ENCODE results near the gene FBXO24. TPM values are rescaled to one million over a fixed set of nuclear protein-coding genes. Genes with fewer than 3 reads are reported as not detected.
"Not testable (repeated sequence)": the region's sequence is repeated elsewhere in the genome, so short reads cannot be mapped to it uniquely, and the experiment has no call there.

The FBXO24 gene
- total RNA-seq, 1 experiment from 2014 or later: 0.17 TPM

- DNase-seq (ENCODE audit: low read depth): no peak
These were observed 27.0 kb upstream of the FBXO24 start for GRCh38 chr7:100559127-100559526.

DNA sequence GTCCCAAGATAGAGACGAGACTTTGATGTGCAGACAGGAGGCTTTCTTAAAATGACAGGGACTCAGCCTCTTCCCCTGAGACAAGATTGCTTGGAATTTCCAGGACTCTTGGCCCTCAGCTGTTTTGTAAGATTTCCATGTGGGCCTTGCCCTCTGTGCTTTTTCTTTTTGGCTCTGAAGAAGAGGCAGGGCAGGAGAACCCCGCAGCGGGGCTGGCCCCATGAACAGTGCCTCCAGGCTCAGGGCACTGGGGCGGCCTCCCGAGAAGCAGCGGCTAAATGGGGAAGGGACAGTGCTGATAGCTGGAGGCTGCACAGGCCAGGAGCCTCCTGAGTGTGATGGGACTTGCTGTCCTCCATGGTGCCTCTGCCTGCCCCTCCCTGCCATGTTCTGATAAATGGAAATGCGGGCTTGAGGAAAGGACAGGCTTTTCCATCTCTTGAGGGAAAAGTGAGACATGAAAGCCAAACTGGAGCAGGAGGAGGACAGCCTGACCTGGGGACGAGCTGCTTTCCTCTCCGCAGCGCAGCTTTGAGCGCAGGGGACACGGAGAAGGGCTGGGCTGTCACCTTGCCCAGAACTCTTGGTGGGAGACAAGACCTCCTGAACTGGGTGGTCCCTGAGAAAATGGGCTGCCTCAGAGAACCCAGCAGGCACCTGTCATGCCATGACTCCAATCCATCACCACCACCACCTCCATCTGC, 24.5 kb upstream of the FBXO24 start:
- no peak for DNase-seq (ENCODE audit: low read depth)

GRCh38 chr7:100562195-100563099, 23.7 kb upstream of the FBXO24 start:
- DNase-seq (ENCODE audit: low read depth): no peak

GRCh38 chr7:100563100-100563564, 23.0 kb upstream of the FBXO24 start:
- DNase-seq (ENCODE audit: low read depth): no peak

DNA sequence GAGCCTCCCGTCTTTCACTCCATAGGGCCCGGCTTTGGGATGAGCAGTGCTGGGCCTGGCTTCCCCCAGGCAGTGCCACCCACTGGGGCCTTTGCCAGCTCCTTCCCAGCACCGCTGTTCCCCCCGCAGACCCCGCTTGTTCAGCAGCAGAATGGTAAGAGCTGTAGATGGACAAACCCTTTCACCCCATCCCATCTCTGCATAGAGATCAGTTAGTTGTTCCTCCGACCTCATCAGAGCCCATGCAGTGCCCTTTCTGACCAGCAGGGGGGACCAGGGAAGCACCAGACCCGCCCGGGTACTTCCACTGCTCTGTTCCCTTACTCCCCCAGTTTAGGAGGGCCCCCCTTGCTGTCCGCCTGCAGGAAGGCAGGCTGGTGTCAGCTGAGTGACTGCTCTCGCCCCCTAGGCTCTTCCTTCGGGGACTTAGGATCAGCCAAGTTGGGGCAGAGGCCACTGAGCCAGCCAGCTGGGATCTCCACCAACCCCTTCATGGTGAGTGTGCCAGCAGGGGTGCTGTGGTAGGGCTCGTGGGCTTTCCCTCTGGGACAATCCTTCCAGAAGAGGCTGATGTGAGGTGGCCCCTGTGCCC, 22.2 kb upstream of the FBXO24 start:
- peak; percentile 80 for DNase-seq (ENCODE audit: low read depth)

GRCh38 chr7:100564405-100564804, 21.7 kb upstream of the FBXO24 start:
- not testable (repeated sequence) for DNase-seq (ENCODE audit: low read depth)

DNA sequence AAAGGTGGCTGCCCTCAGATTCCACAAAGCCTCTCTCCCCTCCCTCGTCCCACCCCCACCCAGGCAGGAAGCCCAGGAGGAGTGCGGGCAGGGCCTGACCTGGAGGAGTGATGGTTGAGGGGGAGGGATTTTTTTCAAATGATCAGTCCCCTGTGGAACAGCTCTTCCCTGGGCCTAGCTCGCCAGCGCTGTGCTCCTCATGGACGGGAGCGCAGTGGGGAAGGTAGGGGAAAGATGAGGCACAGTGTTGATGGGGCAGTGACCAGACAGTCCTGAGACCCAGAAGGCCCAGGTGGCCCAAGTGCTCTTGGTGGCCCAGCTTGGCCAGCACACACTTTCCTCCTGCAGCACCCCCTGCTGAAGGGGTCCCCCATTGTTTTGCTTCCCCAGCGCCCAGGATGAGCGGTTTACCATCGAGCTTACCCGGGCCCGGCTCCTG, 21.0 kb upstream of the FBXO24 start:
- no peak for DNase-seq (ENCODE audit: low read depth)

GRCh38 chr7:100566018-100566531, 20.1 kb upstream of the FBXO24 start:
- no peak for DNase-seq (ENCODE audit: low read depth)

- DNase-seq (ENCODE audit: low read depth): peak; percentile 60
These were observed 18.9 kb upstream of the FBXO24 start for GRCh38 chr7:100567031-100567730.

DNA sequence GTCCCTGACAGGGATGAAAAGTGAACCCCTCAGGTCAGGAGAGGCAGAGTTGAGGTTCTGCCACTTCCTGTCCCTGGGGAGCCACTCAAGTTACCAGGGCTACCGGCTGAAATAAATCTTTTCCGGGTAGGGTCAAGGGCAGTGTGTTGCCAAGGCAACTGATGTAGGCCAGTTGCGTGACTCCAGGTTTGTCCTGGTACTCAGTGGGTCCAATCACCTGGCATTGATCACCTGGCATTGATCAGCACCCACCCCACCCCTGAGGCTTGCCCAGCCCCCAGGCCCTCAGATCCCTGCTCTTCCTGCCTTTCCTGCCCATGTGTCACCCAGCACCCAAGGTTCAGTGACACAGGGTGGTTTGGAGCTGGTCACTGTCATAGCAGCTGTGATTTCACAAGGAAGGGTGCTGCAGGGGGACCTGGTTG, 18.4 kb upstream of the FBXO24 start:
- DNase-seq (ENCODE audit: low read depth): no peak

DNA sequence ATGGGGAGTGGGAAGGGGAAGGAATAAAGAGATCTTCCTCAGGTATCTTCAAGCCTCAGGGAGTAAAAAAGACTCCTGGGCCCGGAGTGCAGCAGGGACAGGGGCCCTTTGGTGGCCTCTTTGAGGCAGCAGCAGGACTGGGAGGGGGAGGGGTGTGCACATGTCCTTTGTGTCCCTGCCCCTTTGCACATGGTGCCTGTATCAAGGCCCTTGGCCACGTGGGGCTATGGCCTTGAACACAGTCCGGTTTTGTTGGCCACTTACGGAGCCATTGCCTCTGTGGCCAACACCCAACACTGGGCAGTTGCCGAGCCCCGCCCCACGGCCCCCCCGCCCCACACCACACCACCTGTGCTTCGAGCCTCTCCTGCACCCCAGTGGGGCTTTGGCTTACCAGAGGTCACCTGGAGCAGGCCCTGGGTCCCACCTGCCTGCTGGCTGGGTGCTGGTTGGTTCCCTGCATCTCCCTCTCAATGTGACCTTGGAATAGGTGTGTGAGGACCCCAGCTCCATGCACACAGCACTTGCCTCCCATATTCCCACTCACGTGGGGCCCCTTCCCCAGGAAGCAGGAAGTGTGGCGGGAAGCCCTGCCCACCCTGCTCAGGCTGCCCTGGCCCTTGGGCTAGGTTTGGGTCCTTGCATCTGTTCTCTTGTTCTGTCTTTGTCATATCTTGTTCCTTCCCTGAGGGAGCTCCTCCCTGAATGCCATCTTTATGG, 17.8 kb upstream of the FBXO24 start:
- no peak for DNase-seq (ENCODE audit: low read depth)

- peak; percentile 86 for DNase-seq (ENCODE audit: low read depth)
These were observed 17.0 kb upstream of the FBXO24 start for GRCh38 chr7:100568896-100569844.

GRCh38 chr7:100570954-100571828, 14.9 kb upstream of the FBXO24 start:
- DNase-seq (ENCODE audit: low read depth): peak; percentile 64

- no peak for DNase-seq (ENCODE audit: low read depth)
These were observed 14.4 kb upstream of the FBXO24 start for GRCh38 chr7:100571829-100572116.

GRCh38 chr7:100572281-100572948, 13.7 kb upstream of the FBXO24 start:
- no peak for DNase-seq (ENCODE audit: low read depth)

- DNase-seq (ENCODE audit: low read depth): no peak
These were observed 13.0 kb upstream of the FBXO24 start for GRCh38 chr7:100572949-100573675.

DNA sequence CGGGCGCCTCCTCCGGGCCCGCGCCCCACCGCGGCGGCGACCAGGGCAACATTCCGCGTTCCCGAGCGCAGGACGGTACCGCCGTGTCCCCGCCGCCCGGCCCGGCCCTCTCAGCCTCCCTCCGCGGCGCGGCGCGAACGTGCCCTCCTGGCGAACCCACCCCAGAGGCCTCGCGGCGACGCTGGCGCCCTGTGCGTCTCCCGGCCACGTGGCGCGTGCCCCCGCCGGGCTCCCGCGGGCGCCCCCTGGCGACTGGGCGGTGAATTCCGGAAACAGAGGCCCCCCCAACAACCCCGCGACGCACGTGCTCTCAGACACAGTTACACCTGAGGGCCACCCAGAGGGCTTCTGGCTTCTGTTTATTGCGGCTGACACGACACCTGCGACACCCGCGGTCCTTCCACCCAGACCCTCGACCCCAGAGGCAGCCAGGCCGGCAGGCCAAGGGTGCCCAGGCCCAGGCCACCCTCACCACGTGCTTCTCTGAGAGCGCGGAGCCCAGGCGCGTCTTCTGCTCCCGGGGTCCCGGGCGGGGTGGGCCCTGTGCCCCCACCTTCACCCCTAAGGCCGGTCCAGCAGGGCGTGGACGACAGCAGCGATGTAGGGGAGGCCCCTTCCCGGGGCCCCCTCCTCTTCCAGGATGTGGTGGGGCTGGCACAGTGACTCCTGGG, 12.3 kb upstream of the FBXO24 start, which contains the start of gene SAP25:
SAP25 (minus strand) TSS at position 210 of the 671 bp plus-strand sequence; CDS start at position 52, 158 bp downstream.
- no peak for DNase-seq (ENCODE audit: low read depth)
